HG03066 (cell line): Measurements from ENCODE around the gene CLDN4.
"Not testable (repeated sequence)": the region's sequence is repeated elsewhere in the genome, so short reads cannot be mapped to it uniquely, and the experiment has no call there.

Experiments
- ATAC-seq: cut with Tn5 transposase; IDR thresholded peaks from one replicate; pipeline ENCODE4 v1.9.1; 2021; ENCODE audit warnings: low read depth; ENCODE audit not compliant: unreplicated experiment

Gene CLDN4

GRCh38 chr7:73823257-73823656 lies 7.5 kb upstream of the CLDN4 start:
- ATAC-seq, result no peak

GRCh38 chr7:73823873-73824592 lies 6.8 kb upstream of the CLDN4 start:
- no peak for ATAC-seq

- no peak for ATAC-seq
Measured at GRCh38 chr7:73824986-73825385, 5.8 kb upstream of the CLDN4 start.

GRCh38 chr7:73827567-73828106 lies 3.2 kb upstream of the CLDN4 start:
- ATAC-seq, result no peak

- no peak for ATAC-seq
Measured at GRCh38 chr7:73828107-73828803, 2.5 kb upstream of the CLDN4 start.

GRCh38 chr7:73828972-73829371 lies 1.8 kb upstream of the CLDN4 start:
- no peak for ATAC-seq

- ATAC-seq, result no peak
Measured at GRCh38 chr7:73829505-73829904, 1.3 kb upstream of the CLDN4 start.

- no peak for ATAC-seq
Measured at GRCh38 chr7:73829921-73830680, 695 bp upstream of the CLDN4 start.

- ATAC-seq, result no peak
Measured at GRCh38 chr7:73831584-73831833, 713 bp downstream of the CLDN4 start.

- no peak for ATAC-seq
Measured at GRCh38 chr7:73831834-73832651, 1.2 kb downstream of the CLDN4 start.

GRCh38 chr7:73832806-73833205 lies 2.0 kb downstream of the CLDN4 start:
- ATAC-seq, result no peak

GRCh38 chr7:73833251-73833919 lies 2.6 kb downstream of the CLDN4 start:
- no peak for ATAC-seq

- ATAC-seq, result no peak
Measured at GRCh38 chr7:73834626-73835191, 3.9 kb downstream of the CLDN4 start.

- not testable (repeated sequence) for ATAC-seq
Measured at GRCh38 chr7:73837167-73837566, 6.4 kb downstream of the CLDN4 start.

- no peak for ATAC-seq
Measured at GRCh38 chr7:73838642-73839041, 7.8 kb downstream of the CLDN4 start.

- no peak for ATAC-seq
Measured at GRCh38 chr7:73839290-73839689, 8.5 kb downstream of the CLDN4 start.

- no peak for ATAC-seq
Measured at GRCh38 chr7:73839743-73840714, 9.2 kb downstream of the CLDN4 start.

GRCh38 chr7:73840715-73841379 lies 10.1 kb downstream of the CLDN4 start:
- ATAC-seq, result no peak
